ENCODE data around the gene UTS2B. TPM values are rescaled to one million over a fixed set of nuclear protein-coding genes. Genes with fewer than 3 reads are reported as not detected.

Gene UTS2B
- total and polyA plus RNA-seq, 2 experiments from 2014 or later, result 0.21 TPM; not detected in 1

- no peaks in the 10 kb centered on the region for H3K27me3 ChIP-seq (ENCODE audit: insufficient read depth)
- Mint-ChIP-seq H3K27me3 (ENCODE audit: insufficient read depth, low read depth, poor library complexity) (no peaks in the 10 kb centered on the region), H3K4me1 (peaks cover 53% of the 10 kb centered on the region), H3K4me3 (no peak overlapping the region), H3K36me3 (ENCODE audit: low read depth) (no peaks in the 10 kb centered on the region), H3K9me3 (no peaks in the 10 kb centered on the region), H3K27ac (no peak overlapping the region)
- no peaks in the 10 kb centered on the region for H3K36me3 ChIP-seq (ENCODE audit: insufficient read depth)
- no peaks in the 10 kb centered on the region for H4K20me1 ChIP-seq (replicated peaks; ENCODE audit: insufficient read depth)
- no peaks in the 10 kb centered on the region for H3F3A ChIP-seq (replicated peaks; ENCODE audit: low read depth)
- no peak overlapping the region for H3K27ac ChIP-seq (ENCODE audit: low read depth)
- no peak overlapping the region for H3K4me2 ChIP-seq
- peaks cover 4% of the 10 kb centered on the region; the same call in 1 of the 2 replicates for H3K79me2 ChIP-seq (replicated peaks; ENCODE audit: insufficient read depth)
- DNase-seq (ENCODE audit: low spot score) (no peak), ATAC-seq (no peak)
- peaks cover 45% of the 10 kb centered on the region for H3K4me1 ChIP-seq (ENCODE audit: insufficient read depth)
- no peak overlapping the region for H3K4me3 ChIP-seq
- TF ChIP-seq CTCF (conservative IDR thresholded peaks at IDR 0.05; ENCODE audit: low read depth in 2 of 2) (no peak), STAT1 (IDR thresholded peaks at IDR 0.05; ENCODE audit: unreplicated experiment) (no peak), ZNF331 (CRISPR knock-in tag; IDR thresholded peaks at IDR 0.05; ENCODE audit: low read depth) (no peak), REST (IDR thresholded peaks at IDR 0.05; ENCODE audit: unreplicated experiment) (no peak), JUNB (IDR thresholded peaks at IDR 0.05; ENCODE audit: unreplicated experiment) (no peak), ETS1 (IDR thresholded peaks at IDR 0.05) (no peak), ZNF114 (CRISPR knock-in tag; IDR thresholded peaks at IDR 0.05) (no peak), ZNF462 (CRISPR knock-in tag; IDR thresholded peaks at IDR 0.05) (no peak), CREB1 (CRISPR knock-in tag; IDR thresholded peaks at IDR 0.05; ENCODE audit: low read depth) (no peak)
- H3K9me2 ChIP-seq (ENCODE audit: insufficient read depth), result no peaks in the 10 kb centered on the region
- no peak overlapping the region for H2AFZ ChIP-seq
Observed at GRCh38 chr3:191353022-191353777, 22.9 kb upstream of the UTS2B start.

All from GM23338 (cell line).